Measurements from ENCODE around the gene SPAG9.
"Not testable (repeated sequence)": the region's sequence is repeated elsewhere in the genome, so short reads cannot be mapped to it uniquely, and the experiment has no call there.

The SPAG9 gene

DNA sequence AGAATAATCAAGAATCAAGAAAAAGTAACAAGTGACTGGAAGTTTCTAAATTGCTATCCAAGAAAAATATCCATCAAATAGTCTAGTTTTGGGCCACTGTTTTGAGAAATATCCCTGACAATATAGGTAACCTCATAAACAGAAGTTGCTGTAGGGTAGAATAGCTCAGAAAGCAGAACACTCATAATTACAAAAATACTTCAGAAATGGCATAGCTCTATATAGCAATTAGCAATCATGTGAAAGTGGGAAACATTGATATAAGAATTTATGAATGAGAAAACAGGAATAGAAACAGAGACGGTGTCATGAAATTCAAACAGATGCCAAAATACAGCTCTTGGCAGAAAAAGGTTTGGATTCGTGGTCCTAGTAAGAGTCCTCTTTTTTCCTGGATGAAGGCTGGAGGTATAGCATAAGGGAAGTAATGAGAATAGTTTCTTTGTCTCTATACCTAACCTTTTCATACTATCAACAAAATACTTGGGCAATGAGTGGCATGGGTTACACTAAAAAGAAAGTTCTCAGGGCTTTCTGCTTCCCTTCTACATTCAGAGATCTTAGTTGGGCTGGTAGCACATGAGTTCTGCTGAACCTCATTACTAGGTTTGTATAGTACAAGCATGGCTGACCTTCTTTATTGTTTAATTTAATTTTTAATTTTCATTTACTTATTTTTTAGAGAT, 33.5 kb downstream of the SPAG9 start:
- peaks cover 6% of the 10 kb centered on the region for H3K4me1 Mint-ChIP-seq
- no peak overlapping the region for H3K4me3 Mint-ChIP-seq
- H3K36me3 Mint-ChIP-seq = no peaks in the 10 kb centered on the region
- H3K9me3 Mint-ChIP-seq = no peaks in the 10 kb centered on the region
- H3K27ac Mint-ChIP-seq = no peak overlapping the region
- CTCF ChIA-PET = interaction anchor here (1.2 kb wide), 1 partner anchor 66 kb away, joined by 3 read pairs; the partner anchor contains the start of gene NME1
- DNase-seq = no peak
- no peaks in the 10 kb centered on the region for H3K27me3 Mint-ChIP-seq

DNA sequence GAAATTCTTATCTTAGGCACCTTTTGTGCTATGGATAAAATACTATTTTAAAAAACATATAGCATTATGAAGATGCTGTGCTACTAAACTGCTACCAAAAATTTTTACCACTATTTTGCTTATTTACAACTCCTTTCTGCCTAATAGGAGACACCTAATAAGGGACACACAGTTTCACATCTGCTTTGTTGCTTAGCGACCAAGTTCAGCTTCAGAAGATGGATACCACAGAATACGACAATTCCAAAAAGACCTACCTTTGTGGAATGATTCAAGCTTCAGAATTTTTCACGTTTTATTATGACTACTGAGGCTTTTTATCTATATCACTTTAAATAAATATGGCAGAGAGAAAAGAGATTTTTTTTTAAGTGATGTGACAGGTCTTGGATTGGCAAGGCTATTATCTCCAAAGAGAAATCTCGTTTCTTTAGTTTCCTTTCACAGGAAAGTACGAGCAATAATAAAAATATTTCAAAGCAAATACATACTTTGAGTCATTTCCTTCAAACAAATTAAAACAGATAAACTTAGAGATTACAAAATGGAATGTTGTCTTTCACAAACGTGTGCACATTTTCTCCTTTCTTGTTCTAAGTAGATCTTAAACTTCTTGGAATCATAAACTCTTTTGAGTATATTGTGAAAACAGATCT, 35.4 kb downstream of the SPAG9 start:
- DNase-seq = no peak
- peaks cover 6% of the 10 kb centered on the region for H3K4me1 Mint-ChIP-seq
- no peaks in the 10 kb centered on the region for H3K9me3 Mint-ChIP-seq
- H3K4me3 Mint-ChIP-seq = no peak overlapping the region
- no peaks in the 10 kb centered on the region for H3K27me3 Mint-ChIP-seq
- no peak overlapping the region for H3K27ac Mint-ChIP-seq
- peaks cover 1% of the 10 kb centered on the region for H3K36me3 Mint-ChIP-seq
- CTCF ChIA-PET = interaction anchor here (1.0 kb wide), 1 partner anchor 28 kb away, joined by 4 read pairs; no protein-coding TSS in a partner anchor

DNA sequence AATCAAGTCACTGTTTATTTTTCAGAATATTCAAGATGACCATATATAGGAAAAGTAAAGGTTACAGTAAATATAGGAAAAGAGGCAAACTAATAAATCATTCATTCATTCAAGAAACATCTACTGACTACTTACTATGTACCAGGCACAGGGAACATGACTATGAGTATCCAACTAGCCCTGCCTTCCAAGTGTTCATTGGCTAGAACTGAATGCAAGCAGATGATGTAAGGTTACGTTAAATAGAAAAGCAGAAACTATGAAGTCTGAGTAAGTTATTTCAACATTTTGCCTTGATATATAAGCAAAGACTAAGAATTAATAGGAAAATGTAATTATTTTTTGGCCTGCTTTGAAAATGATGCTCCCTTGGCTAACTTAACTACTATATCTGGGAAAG, 36.7 kb downstream of the SPAG9 start:
- Mint-ChIP-seq H3K4me3 (no peak overlapping the region), H3K9me3 (no peaks in the 10 kb centered on the region), H3K27ac (no peak overlapping the region), H3K4me1 (peaks cover 6% of the 10 kb centered on the region), H3K27me3 (no peaks in the 10 kb centered on the region), H3K36me3 (peaks cover 5% of the 10 kb centered on the region)
- CTCF ChIA-PET = no interaction called here
- no peak for DNase-seq

GRCh38 chr17:51083364-51083763, 37.3 kb downstream of the SPAG9 start:
- H3K4me3 Mint-ChIP-seq, DNase-seq, H3K27me3 Mint-ChIP-seq, CTCF ChIA-PET, H3K36me3 Mint-ChIP-seq, H3K9me3 Mint-ChIP-seq, H3K4me1 Mint-ChIP-seq, H3K27ac Mint-ChIP-seq: not testable (repeated sequence)

DNA sequence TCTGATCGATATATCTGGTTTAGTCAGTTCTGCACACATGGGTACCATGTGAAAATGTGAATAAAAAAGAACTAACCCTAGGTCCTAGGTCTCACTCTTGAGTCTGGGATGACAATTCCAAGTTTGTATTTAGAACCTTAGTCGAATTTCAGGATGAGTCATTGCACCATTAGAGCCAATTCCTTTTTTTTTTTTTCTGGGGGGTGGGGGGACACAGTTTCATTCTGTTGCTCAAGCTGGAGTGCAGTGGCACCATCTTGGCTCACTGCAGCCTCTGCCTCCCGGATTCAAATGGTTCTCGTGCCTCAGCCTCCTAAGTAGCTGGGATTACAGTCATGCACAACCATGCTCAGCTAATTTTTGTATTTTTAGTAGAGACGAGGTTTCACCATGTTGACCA, 41.6 kb downstream of the SPAG9 start:
- Mint-ChIP-seq H3K36me3 (peaks cover 13% of the 10 kb centered on the region), H3K27me3 (no peaks in the 10 kb centered on the region), H3K27ac (no peak overlapping the region), H3K4me3 (no peak overlapping the region), H3K9me3 (no peaks in the 10 kb centered on the region), H3K4me1 (no peaks in the 10 kb centered on the region)
- CTCF ChIA-PET = no interaction called here
- no peak for DNase-seq

DNA sequence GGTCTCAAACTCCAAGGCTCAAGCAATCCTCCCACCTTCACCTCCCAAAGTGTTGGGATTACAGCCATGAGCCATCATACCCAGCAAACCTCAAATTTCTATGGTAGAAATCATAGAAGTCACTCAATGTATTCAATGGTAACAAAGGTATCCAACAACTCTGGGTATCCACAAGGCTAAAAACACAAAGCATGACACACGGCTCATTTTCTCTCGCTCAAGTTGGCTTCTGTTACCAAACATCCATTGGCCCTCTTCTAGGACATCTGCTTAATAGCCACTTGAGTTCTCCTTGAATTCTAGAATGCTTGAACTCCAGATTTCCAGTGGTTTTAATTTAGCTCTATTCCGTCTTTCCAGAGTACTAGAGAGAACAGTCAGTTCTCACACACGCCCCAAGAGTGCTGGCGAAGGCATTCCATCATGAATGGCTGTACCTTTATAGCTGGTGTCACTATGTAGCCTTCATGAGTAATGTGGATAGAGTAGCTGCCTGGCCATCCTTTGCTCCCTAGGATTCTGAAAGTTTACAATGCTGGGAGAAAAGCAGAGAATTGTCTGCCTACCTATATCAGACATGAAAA, 42.6 kb downstream of the SPAG9 start:
- CTCF ChIA-PET = no interaction called here
- DNase-seq = no peak
- Mint-ChIP-seq H3K9me3 (no peaks in the 10 kb centered on the region), H3K27me3 (no peaks in the 10 kb centered on the region), H3K4me1 (no peaks in the 10 kb centered on the region), H3K4me3 (no peak overlapping the region), H3K27ac (no peak overlapping the region), H3K36me3 (peaks cover 13% of the 10 kb centered on the region)

DNA sequence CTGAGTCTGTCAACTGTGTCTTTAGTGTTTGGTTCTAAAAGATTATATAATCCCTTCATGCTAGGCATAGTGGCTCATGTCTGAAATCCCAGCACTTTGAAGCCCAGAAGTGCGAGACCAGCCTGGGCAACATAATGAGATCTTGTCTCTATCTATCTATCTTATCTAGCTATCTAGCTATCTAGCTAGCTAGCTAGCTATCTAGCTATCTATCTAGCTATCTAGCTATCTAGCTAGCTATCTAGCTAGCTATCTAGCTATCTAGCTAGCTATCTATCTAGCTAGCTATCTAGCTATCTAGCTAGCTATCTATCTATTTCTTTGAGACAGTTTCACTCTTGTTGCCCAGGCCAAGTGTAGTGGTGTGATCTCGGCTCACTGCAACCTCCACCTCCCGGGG, 43.8 kb downstream of the SPAG9 start:
- CTCF ChIA-PET = no interaction called here
- DNase-seq = no peak
- H3K4me1 Mint-ChIP-seq = no peaks in the 10 kb centered on the region
- H3K4me3 Mint-ChIP-seq = no peak overlapping the region
- no peaks in the 10 kb centered on the region for H3K9me3 Mint-ChIP-seq
- no peak overlapping the region for H3K27ac Mint-ChIP-seq
- peaks cover 15% of the 10 kb centered on the region for H3K36me3 Mint-ChIP-seq
- no peaks in the 10 kb centered on the region for H3K27me3 Mint-ChIP-seq

DNA sequence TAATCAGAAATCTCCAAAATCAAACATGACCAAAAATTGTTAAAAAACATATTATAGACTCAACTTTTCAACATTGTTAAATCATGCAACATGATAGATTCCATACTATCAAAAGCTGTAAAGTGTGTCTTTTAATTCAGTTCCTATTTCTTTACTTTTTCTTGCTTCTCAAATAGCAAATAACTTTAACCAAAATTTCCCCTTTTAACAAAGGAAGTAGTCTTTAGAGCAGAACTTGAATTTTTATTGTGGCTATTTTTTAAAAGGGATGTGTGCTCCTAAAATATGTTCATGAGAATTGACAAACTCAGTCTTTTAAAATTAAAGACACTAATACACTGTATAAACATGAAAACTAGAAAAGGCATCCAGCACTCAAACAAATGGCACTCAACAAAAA, 49.1 kb downstream of the SPAG9 start:
- Mint-ChIP-seq H3K9me3 (no peaks in the 10 kb centered on the region), H3K27ac (no peak overlapping the region), H3K4me3 (no peak overlapping the region), H3K4me1 (peaks cover 2% of the 10 kb centered on the region), H3K27me3 (no peaks in the 10 kb centered on the region), H3K36me3 (peaks cover 5% of the 10 kb centered on the region)
- CTCF ChIA-PET = no interaction called here
- DNase-seq = no peak

DNA sequence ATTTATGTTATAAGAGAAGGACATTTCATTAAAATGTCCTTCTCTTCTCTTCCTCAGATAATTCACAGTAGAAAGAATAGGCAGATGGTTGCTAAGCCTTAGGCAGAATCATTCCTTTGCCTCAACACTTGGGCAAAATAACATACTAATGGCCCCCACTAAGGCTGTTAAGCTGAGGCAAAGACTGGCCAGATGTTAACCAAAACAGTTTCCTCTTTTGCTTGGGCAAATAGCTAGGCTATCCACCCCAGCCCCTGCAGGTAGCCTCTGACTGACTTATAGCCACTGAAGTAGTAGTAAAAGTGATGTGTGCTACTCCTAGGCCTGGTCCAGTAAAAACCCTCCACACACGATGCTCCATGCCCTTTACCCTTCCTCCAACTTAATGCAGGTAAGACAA, 55.2 kb downstream of the SPAG9 start:
- CTCF ChIA-PET = no interaction called here
- Mint-ChIP-seq H3K27me3 (no peaks in the 10 kb centered on the region), H3K4me1 (peaks cover 2% of the 10 kb centered on the region)

DNA sequence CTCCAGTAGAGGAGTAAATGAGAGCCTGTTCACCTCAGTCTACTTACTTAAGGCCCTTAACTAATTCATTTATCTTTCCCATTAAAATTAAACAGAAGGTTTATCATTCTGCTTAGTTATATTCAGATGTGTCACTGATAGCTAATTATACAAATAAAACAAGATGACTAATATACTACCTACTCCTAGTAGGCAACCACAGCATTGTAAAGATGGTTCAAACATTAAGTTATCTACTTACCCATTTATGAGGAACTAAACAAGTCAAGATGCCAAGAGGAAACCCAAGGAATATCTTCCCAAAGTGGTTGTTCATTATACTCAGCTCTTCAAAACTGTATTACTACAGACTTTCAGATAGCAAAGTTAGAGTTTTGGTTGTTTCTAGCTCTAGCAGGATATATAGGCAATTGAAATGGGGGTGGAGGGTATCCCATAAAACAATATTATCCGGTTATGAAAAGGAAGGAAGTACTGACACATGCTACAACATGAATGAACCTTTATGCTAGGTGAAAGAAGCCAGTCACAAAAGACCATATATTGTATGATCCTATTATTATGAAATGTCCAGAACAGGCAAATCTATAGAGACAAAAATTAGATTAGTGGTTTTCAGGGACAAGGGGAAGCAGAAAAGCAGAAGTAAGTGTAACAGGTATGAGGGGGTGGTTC, 56.5 kb downstream of the SPAG9 start:
- CTCF ChIA-PET = interaction anchor here (1.1 kb wide), 1 partner anchor 130 kb away, joined by 3 read pairs; no protein-coding TSS in a partner anchor
- H3K4me3 Mint-ChIP-seq = no peak overlapping the region
- H3K27me3 Mint-ChIP-seq = no peaks in the 10 kb centered on the region

More for the DNA sequence above, 55.2 kb downstream of the SPAG9 start:
- no peak overlapping the region for H3K27ac Mint-ChIP-seq
- DNase-seq = no peak
- peaks cover 4% of the 10 kb centered on the region for H3K36me3 Mint-ChIP-seq
- no peaks in the 10 kb centered on the region for H3K9me3 Mint-ChIP-seq
- no peak overlapping the region for H3K4me3 Mint-ChIP-seq

DNA sequence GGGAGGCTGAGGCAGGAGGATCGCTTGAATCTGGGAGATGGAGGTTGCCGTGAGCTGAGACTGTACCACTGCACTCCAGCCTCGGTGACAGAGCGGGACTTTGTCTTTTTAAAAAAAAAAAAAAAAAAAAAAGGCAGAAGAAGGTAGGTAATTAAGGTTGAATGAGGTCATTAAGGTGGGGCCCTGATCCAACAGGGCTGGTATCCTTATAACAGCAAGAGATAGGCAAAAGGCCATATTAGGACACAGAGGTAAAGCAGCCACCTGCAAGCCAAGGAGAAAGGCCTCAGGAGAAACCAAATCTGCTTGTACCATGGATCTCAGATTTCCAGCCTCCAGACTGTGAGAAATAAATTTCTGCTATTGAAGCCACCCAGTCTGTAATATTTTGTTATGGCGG, 60.3 kb downstream of the SPAG9 start:
- Mint-ChIP-seq H3K9me3 (no peaks in the 10 kb centered on the region), H3K27ac (no peak overlapping the region), H3K4me1 (no peaks in the 10 kb centered on the region), H3K36me3 (peaks cover 2% of the 10 kb centered on the region), H3K27me3 (no peaks in the 10 kb centered on the region), H3K4me3 (no peak overlapping the region)
- CTCF ChIA-PET = interaction anchor here (1.3 kb wide), 1 partner anchor 244 kb away, joined by 4 read pairs; no protein-coding TSS in a partner anchor
- no peak for DNase-seq

More for the DNA sequence above, 56.5 kb downstream of the SPAG9 start:
- no peak overlapping the region for H3K27ac Mint-ChIP-seq
- peaks cover 2% of the 10 kb centered on the region for H3K4me1 Mint-ChIP-seq
- no peak for DNase-seq
- H3K36me3 Mint-ChIP-seq = peaks cover 2% of the 10 kb centered on the region
- H3K9me3 Mint-ChIP-seq = no peaks in the 10 kb centered on the region

DNA sequence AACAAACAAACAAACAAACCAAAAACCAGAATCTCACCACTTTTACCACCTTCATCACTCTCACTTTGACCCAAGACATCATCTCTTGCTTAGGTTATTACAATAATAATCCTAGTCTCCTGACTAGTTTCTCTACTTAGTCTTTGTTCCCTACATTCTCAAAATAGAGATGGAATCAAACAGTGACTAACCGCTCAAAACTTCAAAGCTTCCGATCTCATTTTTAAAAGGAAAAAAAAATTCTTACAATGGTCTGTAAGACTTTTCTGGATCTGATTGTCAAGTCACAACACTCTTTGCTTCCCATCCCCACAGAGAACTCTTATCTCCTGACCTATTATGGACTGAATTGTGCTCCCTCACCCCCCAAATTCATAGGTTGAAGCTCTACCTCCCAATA, 60.9 kb downstream of the SPAG9 start:
- no peak overlapping the region for H3K27ac Mint-ChIP-seq
- CTCF ChIA-PET = interaction anchor here (1.3 kb wide), 1 partner anchor 243 kb away, joined by 4 read pairs; no protein-coding TSS in a partner anchor
- H3K36me3 Mint-ChIP-seq = peaks cover 2% of the 10 kb centered on the region
- H3K4me3 Mint-ChIP-seq = no peak overlapping the region
- no peaks in the 10 kb centered on the region for H3K4me1 Mint-ChIP-seq
- no peaks in the 10 kb centered on the region for H3K27me3 Mint-ChIP-seq
- no peak for DNase-seq
- no peaks in the 10 kb centered on the region for H3K9me3 Mint-ChIP-seq

DNA sequence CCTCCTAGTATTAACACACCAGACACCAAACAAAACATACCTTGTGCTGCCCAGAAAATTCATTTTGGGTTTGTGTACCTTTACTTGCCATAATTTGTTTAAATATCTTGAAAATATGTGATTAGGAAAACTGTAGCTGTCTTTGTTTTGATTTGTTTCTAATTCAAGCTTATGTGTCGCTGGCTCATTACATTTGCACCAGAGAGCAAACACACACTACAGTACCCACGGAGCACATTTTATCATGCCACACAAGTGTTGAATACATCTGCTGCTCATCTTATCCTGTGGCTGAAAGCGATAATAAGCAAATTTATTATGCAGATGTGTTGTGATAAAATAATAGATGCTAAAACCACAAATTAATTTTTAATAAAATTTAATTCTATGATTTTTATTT, 63.1 kb downstream of the SPAG9 start:
- Mint-ChIP-seq H3K4me1 (no peaks in the 10 kb centered on the region), H3K36me3 (no peaks in the 10 kb centered on the region), H3K27ac (no peak overlapping the region), H3K9me3 (no peaks in the 10 kb centered on the region), H3K4me3 (no peak overlapping the region), H3K27me3 (no peaks in the 10 kb centered on the region)
- no peak for DNase-seq
- CTCF ChIA-PET = interaction anchor here (0.6 to 4.6 kb wide), 9 partner anchors 11 to 278 kb away, joined by 3 to 39 read pairs (median 4); partner anchors contain the start of gene NME1

GRCh38 chr17:51056813-51057510, 63.7 kb downstream of the SPAG9 start:
- H3K27ac Mint-ChIP-seq = no peak overlapping the region
- no peaks in the 10 kb centered on the region for H3K4me1 Mint-ChIP-seq
- CTCF ChIA-PET = interaction anchor here (0.7 to 4.6 kb wide), 12 partner anchors 8 to 277 kb away, joined by 3 to 39 read pairs (median 4); partner anchors contain the start of gene NME1
- no peaks in the 10 kb centered on the region for H3K27me3 Mint-ChIP-seq
- H3K9me3 Mint-ChIP-seq = no peaks in the 10 kb centered on the region
- H3K36me3 Mint-ChIP-seq = peaks cover 2% of the 10 kb centered on the region
- DNase-seq = peak; percentile 52
- H3K4me3 Mint-ChIP-seq = no peak overlapping the region
